Measurements from ENCODE around the gene STIM1.
A peak's percentile ranks its signal among the peaks of the same experiment; 100 is the strongest.

The STIM1 gene

GRCh38 chr11:3831378-3832239, 23.9 kb upstream of the STIM1 start:
- DNase-seq, result peak; percentile 29

GRCh38 chr11:3832816-3833215, 22.6 kb upstream of the STIM1 start:
- no peak for DNase-seq

DNA sequence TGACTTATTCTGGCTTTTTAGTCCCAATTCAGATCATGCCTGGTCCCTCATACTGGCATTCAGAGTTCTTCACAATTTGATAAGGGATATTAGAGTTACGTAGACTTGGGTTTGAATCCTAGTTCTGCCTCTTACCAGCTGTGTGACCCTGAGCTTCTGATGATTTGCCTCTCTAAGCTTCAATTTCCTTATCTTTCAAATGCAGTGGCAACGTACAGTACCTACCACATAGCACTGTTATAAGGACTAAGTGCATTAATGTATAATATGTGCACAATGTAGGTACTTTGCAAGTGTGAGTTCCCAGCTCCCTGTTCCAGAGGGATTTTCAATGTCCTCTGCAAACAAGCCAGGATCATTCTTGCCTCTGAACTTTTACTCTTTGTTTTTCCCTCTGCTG, 22.0 kb upstream of the STIM1 start:
- no peak for DNase-seq

DNA sequence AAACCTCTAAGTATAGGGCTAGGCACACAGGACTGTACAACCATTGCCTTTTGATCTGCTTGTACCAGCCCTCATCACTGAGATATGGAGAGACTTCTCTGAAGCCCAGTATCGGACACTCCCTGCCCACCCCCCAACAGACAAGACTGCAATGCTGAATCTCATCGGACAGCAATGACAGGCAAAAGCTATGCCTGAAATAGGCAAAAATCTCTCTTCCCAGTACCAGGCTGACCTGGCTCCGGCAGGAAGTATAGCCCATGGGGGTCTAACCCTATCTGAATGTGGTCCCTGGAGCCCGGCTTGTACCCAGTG, 21.2 kb upstream of the STIM1 start:
- DNase-seq, result no peak

DNA sequence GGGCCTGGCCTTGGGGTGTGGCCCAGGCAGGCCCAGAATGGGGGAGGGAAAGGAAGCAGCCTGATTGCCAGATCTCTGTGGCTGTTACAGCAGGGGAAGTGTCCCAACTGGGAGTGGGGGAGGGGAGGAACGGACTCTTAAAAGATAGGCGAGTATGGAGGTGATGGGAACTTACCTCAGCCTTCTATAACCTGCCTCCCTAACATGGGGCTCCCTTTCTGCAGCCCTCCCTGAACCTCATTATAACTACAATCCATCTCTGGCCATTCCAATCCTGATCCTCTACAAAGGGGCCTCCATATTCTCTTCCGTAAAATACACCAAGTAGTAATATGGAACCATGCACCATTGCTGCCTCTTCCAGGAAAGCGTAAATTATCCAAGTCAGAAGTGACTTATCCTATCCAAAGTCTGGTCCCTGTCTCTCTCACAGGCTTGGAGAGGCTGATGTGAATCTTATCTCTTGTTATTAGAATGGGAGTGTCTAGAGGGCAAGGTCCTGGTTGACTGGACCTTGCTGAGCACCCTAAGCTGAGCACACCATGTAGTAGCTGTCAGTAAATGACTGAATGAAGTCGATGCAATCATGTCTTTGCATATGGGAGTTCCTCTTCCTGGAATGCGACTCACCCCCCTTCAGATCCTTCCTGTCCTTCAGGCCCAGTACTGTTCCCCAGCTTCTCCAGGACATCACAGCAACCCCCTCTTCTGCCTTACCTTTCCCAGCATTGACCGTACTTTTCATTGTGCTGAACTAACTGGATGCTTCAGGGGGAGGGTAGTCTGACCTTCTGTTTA, 20.6 kb upstream of the STIM1 start:
- DNase-seq, result peak; percentile 53

DNA sequence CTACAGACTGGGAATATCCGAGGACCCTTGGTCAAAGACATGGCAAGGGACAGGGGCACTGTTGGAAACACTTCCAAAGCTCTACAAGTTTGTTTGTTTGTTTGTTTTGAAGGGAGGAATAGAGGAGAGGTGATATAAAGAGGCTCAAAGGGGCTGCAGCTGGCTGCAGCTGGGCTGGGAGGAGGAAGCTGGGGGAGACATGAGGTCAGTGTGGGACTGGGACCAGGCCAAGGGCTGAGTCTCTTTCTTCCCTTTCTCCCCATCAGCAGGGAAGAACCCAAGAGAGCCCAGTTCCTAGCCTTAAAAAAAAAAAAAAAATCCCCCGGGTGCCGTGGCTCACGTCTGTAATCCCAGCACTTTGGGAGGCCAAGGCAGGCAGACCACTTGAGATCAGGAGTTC, 19.7 kb upstream of the STIM1 start:
- DNase-seq, result no peak

DNA sequence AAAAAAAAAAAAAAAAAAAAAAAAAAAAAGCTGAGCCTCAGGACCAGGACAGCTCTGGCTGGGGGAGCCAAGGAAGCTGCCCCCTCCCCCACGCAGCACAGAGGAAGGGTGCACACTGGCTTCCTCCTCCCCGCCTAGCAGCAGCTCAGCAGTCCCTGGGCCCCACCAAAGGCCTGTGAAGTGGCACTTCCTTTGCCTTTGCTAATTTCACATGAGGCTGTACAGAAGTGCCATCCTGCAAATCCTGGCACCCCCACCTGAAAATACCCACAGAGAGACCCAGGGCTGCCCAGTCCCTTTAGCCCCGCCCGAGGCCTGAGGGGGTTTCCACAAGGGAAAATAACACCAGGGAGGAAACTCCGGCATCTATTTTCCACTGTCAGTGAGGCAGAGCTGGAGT, 18.6 kb upstream of the STIM1 start:
- peak; percentile 57 for DNase-seq

DNA sequence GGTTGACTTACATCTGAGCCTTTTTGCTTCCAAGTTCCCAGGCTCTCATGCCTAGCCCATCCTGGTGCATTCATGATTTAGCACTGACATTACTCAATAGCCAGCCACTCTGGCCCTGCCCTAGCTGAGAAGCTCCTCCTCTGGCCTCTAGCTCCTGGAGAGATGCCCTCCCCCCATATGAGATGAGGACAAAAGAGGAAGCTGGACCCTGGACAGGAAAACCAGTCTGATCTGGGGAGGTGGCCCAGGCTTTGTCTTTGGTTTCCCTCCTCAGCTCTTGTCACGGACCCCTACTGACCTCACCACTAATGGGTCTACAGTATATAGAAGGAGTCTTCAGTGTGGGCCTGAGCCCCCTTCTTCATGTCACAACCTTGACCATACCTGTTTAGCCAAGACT, 17.7 kb upstream of the STIM1 start:
- peak; percentile 70 for DNase-seq

- DNase-seq, result no peak
Measured at GRCh38 chr11:3838504-3838903, 17.0 kb upstream of the STIM1 start.

GRCh38 chr11:3840004-3840869, 15.2 kb upstream of the STIM1 start:
- DNase-seq, result peak; percentile 38

DNA sequence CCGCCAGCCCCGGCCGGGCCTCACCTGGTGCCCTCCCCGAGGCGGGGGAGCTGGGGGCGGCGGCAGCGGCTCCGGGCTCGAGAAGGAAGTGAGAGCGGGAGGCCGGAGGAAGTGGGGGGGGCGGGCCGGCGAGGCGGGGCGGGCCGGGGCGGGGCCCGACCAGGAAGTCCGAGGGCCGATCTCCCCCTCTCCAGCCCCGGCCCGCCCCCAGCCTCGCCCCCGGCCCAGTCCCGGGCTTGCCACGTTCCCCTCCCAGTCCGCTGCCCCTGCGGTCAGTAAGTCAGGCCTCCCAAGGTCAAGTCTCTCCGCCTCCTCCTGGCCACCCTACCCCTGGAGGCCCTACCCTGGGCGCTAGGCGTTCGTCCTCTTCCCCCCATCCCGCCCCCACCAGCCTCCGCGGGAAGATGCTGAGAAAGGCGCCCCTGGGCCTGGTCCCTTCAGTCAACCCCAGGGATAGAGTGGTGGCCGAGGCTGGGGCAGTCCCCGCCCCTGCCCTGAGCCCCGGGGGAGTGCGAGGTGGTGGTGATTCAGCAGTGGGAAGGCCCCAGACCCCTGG, 14.5 kb upstream of the STIM1 start, which contains the start of gene RHOG:
TSS of gene RHOG (minus strand) at position 90 of the 556 bp plus-strand sequence. CDS start 12,821 bp downstream, outside the sequence.
- DNase-seq, result no peak

GRCh38 chr11:3841426-3842350, 13.8 kb upstream of the STIM1 start:
- DNase-seq, result peak; percentile 98

GRCh38 chr11:3843326-3843725, 12.1 kb upstream of the STIM1 start:
- no peak for DNase-seq

DNA sequence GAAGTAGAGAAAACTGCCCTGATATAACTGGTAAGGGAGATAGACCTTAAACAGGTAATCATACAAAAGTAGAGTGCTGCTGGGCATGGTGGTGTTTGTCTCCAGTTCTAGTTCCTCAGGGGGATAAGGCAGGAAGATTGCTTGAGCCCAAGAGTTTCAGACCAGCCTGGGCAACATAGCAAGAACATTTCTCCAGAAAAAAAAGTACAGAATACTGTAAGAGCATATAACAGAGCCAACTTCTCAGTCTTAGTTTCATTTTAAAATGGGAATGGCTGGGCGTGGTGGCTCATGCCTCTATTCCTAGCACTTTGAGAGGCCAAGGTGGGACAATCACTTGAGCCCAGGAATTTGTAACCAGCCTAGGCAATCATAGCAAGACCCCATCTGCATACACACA, 10.2 kb upstream of the STIM1 start:
- DNase-seq, result no peak

- DNase-seq, result no peak
Measured at GRCh38 chr11:3845670-3846069, 9.8 kb upstream of the STIM1 start.

GRCh38 chr11:3849297-3849874, 6.1 kb upstream of the STIM1 start:
- peak; percentile 39 for DNase-seq

DNA sequence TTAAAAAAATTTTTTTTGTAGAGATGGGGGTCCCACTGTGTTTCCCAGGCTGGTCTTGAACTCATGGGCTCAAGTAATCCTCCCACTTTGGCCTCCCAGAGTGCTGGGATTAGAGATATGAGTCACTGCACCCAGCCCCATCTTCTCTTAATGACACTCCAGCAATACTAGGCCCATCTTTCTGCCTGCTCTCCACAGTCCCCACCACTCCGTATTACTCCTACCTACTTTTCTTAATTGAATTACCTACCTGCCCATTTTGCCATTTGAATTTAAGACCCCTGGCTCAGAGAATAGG, 2.0 kb upstream of the STIM1 start:
- DNase-seq, result no peak

GRCh38 chr11:3853899-3854659, 1.4 kb upstream of the STIM1 start:
- DNase-seq, result peak; percentile 86

GRCh38 chr11:3854660-3854976, 846 bp upstream of the STIM1 start:
- DNase-seq, result no peak

- DNase-seq, result peak; percentile 49
Measured at GRCh38 chr11:3855808-3856491, 486 bp downstream of the STIM1 start.

Data from CD4-positive, alpha-beta T cell treated with Interleukin-15 for 1 hour (primary cell).